ENCODE measurements around the gene URB1.

URB1 gene

DNA sequence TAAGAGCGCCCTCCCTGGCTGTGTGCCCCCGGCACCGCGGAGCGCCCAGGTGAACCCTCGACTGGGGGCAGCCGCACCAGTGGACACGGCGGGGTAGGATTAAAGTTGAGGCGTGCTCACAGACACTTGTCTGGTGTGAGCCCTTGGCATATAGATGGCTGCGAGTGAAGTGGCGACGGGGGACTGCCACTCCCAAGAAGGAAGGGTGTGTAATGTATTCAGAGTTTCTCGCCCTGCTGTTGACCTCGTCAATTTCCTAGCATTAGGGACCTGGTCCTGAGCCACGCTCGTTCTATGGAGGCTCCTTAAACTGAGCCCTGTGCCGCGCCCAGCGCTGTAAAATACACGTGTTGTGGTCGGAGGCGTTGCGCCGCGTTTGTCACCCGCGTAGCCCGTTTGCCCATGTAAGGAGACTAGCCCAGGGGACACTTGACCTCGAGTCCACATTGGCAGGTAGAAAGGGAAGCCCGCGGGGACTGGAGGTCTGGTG lies 20.2 kb upstream of the URB1 start:
- no peak for FAIRE-seq
- DNase-seq (ENCODE audit: insufficient read length, low spot score): no peak

GRCh38 chr21:32412162-32413014 lies 19.6 kb upstream of the URB1 start, which contains the start of gene EVA1C:
TSS of gene EVA1C (plus strand) at chr21:32412706. CDS start at chr21:32412854, 148 bp downstream.
- TF ChIP-seq POU2F2 (IDR thresholded peaks at IDR 0.05; ENCODE audit: low read depth, low read length) (no peak), POLR2A (IDR thresholded peaks at IDR 0.05; ENCODE audit: low read depth, low read length) (no peak), POLR2AphosphoS5 (IDR thresholded peaks at IDR 0.05; ENCODE audit: low read depth, low read length) (no peak), PAX5 (IDR thresholded peaks at IDR 0.05; ENCODE audit: insufficient read depth, low read length, severe bottlenecking) (no peak), TAF1 (IDR thresholded peaks at IDR 0.05; ENCODE audit: low read depth, low read length) (no peak), SPI1 (IDR thresholded peaks at IDR 0.05; ENCODE audit: low read depth, low read length) (no peak)
- DNase-seq (ENCODE audit: insufficient read length, low spot score): no peak
- FAIRE-seq: no peak

More for the DNA sequence above, 20.2 kb upstream of the URB1 start:
- TF ChIP-seq POU2F2 (IDR thresholded peaks at IDR 0.05; ENCODE audit: low read depth, low read length) (no peak), SPI1 (IDR thresholded peaks at IDR 0.05; ENCODE audit: low read depth, low read length) (no peak), POLR2AphosphoS5 (IDR thresholded peaks at IDR 0.05; ENCODE audit: low read depth, low read length) (no peak), POLR2A (IDR thresholded peaks at IDR 0.05; ENCODE audit: low read depth, low read length) (no peak), TAF1 (IDR thresholded peaks at IDR 0.05; ENCODE audit: low read depth, low read length) (no peak), PAX5 (IDR thresholded peaks at IDR 0.05; ENCODE audit: insufficient read depth, low read length, severe bottlenecking) (no peak)

- FAIRE-seq (no peak), DNase-seq (ENCODE audit: insufficient read length, low spot score) (no peak)
- TF ChIP-seq POLR2A (IDR thresholded peaks at IDR 0.05; ENCODE audit: low read depth, low read length) (no peak), POLR2AphosphoS5 (IDR thresholded peaks at IDR 0.05; ENCODE audit: low read depth, low read length) (no peak), SPI1 (IDR thresholded peaks at IDR 0.05; ENCODE audit: low read depth, low read length) (no peak), POU2F2 (IDR thresholded peaks at IDR 0.05; ENCODE audit: low read depth, low read length) (no peak), PAX5 (IDR thresholded peaks at IDR 0.05; ENCODE audit: insufficient read depth, low read length, severe bottlenecking) (no peak), TAF1 (IDR thresholded peaks at IDR 0.05; ENCODE audit: low read depth, low read length) (no peak)
Observed at GRCh38 chr21:32411350-32412161, 18.7 kb upstream of the URB1 start.

GRCh38 chr21:32410916-32411315 lies 18.1 kb upstream of the URB1 start:
- FAIRE-seq: no peak
- DNase-seq (ENCODE audit: insufficient read length, low spot score): no peak
- TF ChIP-seq POU2F2 (IDR thresholded peaks at IDR 0.05; ENCODE audit: low read depth, low read length): no peak
- no peak for TF ChIP-seq SPI1 (IDR thresholded peaks at IDR 0.05; ENCODE audit: low read depth, low read length)
- no peak for TF ChIP-seq POLR2A (IDR thresholded peaks at IDR 0.05; ENCODE audit: low read depth, low read length)
- TF ChIP-seq PAX5 (IDR thresholded peaks at IDR 0.05; ENCODE audit: insufficient read depth, low read length, severe bottlenecking): no peak
- no peak for TF ChIP-seq TAF1 (IDR thresholded peaks at IDR 0.05; ENCODE audit: low read depth, low read length)
- no peak for TF ChIP-seq POLR2AphosphoS5 (IDR thresholded peaks at IDR 0.05; ENCODE audit: low read depth, low read length)

GRCh38 chr21:32410291-32410690 lies 17.5 kb upstream of the URB1 start:
- no peak for TF ChIP-seq PAX5 (IDR thresholded peaks at IDR 0.05; ENCODE audit: insufficient read depth, low read length, severe bottlenecking)
- no peak for TF ChIP-seq POU2F2 (IDR thresholded peaks at IDR 0.05; ENCODE audit: low read depth, low read length)
- TF ChIP-seq SPI1 (IDR thresholded peaks at IDR 0.05; ENCODE audit: low read depth, low read length): no peak
- no peak for TF ChIP-seq POLR2A (IDR thresholded peaks at IDR 0.05; ENCODE audit: low read depth, low read length)
- no peak for TF ChIP-seq POLR2AphosphoS5 (IDR thresholded peaks at IDR 0.05; ENCODE audit: low read depth, low read length)
- TF ChIP-seq TAF1 (IDR thresholded peaks at IDR 0.05; ENCODE audit: low read depth, low read length): no peak
- FAIRE-seq: no peak

DNA sequence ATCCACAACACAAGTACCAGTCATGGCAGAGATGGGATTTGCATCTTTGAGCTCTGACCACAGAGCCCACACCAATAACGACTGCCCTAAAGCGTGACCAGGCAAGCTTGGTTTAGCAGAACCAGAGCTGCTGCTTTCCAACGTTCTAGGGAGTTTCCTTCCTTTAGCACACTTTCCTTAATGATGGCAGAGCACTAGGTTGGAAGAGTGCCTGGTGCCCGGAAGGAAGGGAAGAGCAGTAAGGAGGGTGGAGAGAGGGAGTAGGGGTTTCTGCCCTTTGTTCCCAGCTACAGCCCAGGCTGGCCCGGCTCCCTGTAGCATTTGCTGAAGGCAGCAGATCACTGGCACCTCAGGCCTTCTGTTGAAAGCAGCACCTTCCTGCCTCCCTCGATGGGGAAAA lies 13.6 kb upstream of the URB1 start:
- no peak for TF ChIP-seq PAX5 (IDR thresholded peaks at IDR 0.05; ENCODE audit: insufficient read depth, low read length, severe bottlenecking)
- no peak for TF ChIP-seq POLR2AphosphoS5 (IDR thresholded peaks at IDR 0.05; ENCODE audit: low read depth, low read length)
- no peak for TF ChIP-seq POLR2A (IDR thresholded peaks at IDR 0.05; ENCODE audit: low read depth, low read length)
- TF ChIP-seq POU2F2 (IDR thresholded peaks at IDR 0.05; ENCODE audit: low read depth, low read length): no peak
- no peak for TF ChIP-seq TAF1 (IDR thresholded peaks at IDR 0.05; ENCODE audit: low read depth, low read length)
- no peak for TF ChIP-seq SPI1 (IDR thresholded peaks at IDR 0.05; ENCODE audit: low read depth, low read length)
- FAIRE-seq (no peak), DNase-seq (ENCODE audit: insufficient read length, low spot score) (no peak)

More at GRCh38 chr21:32410291-32410690, 17.5 kb upstream of the URB1 start:
- no peak for DNase-seq (ENCODE audit: insufficient read length, low spot score)

DNA sequence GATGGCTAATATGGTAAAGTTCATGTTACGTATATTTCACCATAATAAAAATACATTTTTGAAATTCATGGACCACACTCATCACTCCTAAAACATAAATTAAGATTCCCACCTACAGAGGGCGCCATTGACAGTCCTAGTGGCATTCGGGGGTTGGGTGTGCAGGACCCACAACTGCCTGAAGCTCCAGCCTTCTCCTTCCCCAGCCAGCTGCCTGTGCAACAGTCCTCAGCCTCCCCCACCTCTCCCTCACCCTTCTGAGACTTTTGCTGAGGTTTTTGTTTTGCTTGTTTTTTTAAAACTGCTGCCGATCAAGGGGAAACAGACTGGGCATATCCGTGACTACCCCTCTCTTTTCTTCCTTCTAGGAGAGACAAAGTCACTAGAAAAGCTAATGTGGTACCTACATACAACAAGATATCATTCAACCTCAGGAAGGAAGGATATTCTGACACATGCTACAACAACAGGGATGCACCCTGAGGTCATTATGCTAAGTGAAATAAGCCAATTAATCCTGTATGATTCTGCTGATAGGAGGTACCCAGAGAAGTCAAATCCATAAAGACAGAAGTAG lies 10.5 kb upstream of the URB1 start:
- TF ChIP-seq PAX5 (IDR thresholded peaks at IDR 0.05; ENCODE audit: insufficient read depth, low read length, severe bottlenecking) (no peak), POLR2A (IDR thresholded peaks at IDR 0.05; ENCODE audit: low read depth, low read length) (no peak), SPI1 (IDR thresholded peaks at IDR 0.05; ENCODE audit: low read depth, low read length) (no peak), POLR2AphosphoS5 (IDR thresholded peaks at IDR 0.05; ENCODE audit: low read depth, low read length) (no peak), POU2F2 (IDR thresholded peaks at IDR 0.05; ENCODE audit: low read depth, low read length) (no peak), TAF1 (IDR thresholded peaks at IDR 0.05; ENCODE audit: low read depth, low read length) (no peak)
- DNase-seq (ENCODE audit: insufficient read length, low spot score) (no peak), FAIRE-seq (no peak)

DNA sequence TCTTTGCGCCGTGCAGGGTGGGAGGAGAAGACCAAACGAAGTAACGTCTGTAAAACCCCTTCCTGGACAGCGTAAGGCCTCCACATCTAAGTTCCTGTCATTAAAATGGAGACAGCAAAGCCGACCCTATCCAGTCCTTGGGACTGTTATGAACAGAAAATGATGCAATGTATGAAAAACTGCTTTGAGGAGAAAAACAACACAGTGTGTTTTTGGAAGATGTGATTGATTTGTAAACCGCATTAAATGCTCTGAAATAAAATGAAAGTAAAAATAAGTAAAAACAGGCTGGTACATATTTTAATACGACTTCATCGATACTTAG lies 827 bp upstream of the URB1 start:
- TF ChIP-seq POLR2AphosphoS5 (IDR thresholded peaks at IDR 0.05; ENCODE audit: low read depth, low read length) (no peak), POLR2A (IDR thresholded peaks at IDR 0.05; ENCODE audit: low read depth, low read length) (no peak), TAF1 (IDR thresholded peaks at IDR 0.05; ENCODE audit: low read depth, low read length) (no peak), SPI1 (IDR thresholded peaks at IDR 0.05; ENCODE audit: low read depth, low read length) (no peak), POU2F2 (IDR thresholded peaks at IDR 0.05; ENCODE audit: low read depth, low read length) (no peak), PAX5 (IDR thresholded peaks at IDR 0.05; ENCODE audit: insufficient read depth, low read length, severe bottlenecking) (no peak)
- DNase-seq (ENCODE audit: insufficient read length, low spot score): no peak
- peak; percentile 66 for FAIRE-seq
